Activated T-cell treated with anti-CD3 and anti-CD28 coated beads, Interleukin-2, amount 50 U/mL, for 24 hours (primary cell): ENCODE data around the gene CDCA3.
A peak's percentile ranks its signal among the peaks of the same experiment; 100 is the strongest.
"Not testable (repeated sequence)": the region's sequence is repeated elsewhere in the genome, so short reads cannot be mapped to it uniquely, and the experiment has no call there.

Experiments
- DNase-seq: peaks from one replicate; pipeline ENCODE4 v3.0.0-alpha.2; 2020
- H3K27ac Mint-ChIP-seq: 2 replicates; pipeline ENCODE4 v1.8.0; 2020; ENCODE audit warnings: mild to moderate bottlenecking, mixed read lengths
- H3K27me3 Mint-ChIP-seq: 2 replicates; pipeline ENCODE4 v1.8.0; 2020; ENCODE audit warnings: mixed read lengths
- H3K36me3 Mint-ChIP-seq: 2 replicates; pipeline ENCODE4 v1.8.0; 2020; ENCODE audit warnings: low read depth, mixed read lengths
- H3K4me1 Mint-ChIP-seq: 2 replicates; pipeline ENCODE4 v1.8.0; 2020; ENCODE audit warnings: low read depth, mixed read lengths
- H3K4me3 Mint-ChIP-seq: 2 replicates; pipeline ENCODE4 v1.8.0; 2020; ENCODE audit warnings: mild to moderate bottlenecking, moderate library complexity, mixed read lengths
- H3K9me3 Mint-ChIP-seq: 2 replicates; pipeline ENCODE4 v1.8.0; 2020; ENCODE audit warnings: mixed read lengths

Gene CDCA3

DNA sequence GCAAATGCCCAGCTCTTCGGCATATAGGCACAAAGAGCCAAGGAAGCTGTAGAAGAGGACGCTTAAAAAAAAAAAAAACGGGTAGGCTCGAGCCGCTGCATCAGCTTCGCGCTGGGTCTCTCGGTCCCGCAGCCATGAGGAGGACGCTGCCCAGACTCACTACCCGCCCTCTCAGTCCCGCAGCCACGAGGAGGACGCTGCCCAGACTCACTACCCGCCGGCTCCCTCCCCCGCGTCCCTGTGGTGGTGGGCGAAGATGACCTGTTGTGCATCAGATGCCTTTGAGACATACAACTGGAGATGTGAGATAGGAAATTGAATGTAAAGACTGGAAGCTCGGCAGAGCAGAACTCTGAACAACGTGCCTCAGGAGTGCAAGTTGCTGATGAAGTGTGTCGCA, 33.5 kb upstream of the CDCA3 start:
- DNase-seq = no peak
- H3K36me3 Mint-ChIP-seq = peaks cover 40% of the 10 kb centered on the region
- no peaks in the 10 kb centered on the region for H3K4me1 Mint-ChIP-seq
- H3K27me3 Mint-ChIP-seq = no peaks in the 10 kb centered on the region
- H3K4me3 Mint-ChIP-seq = no peak overlapping the region
- H3K27ac Mint-ChIP-seq = no peak overlapping the region
- H3K9me3 Mint-ChIP-seq = no peaks in the 10 kb centered on the region

DNA sequence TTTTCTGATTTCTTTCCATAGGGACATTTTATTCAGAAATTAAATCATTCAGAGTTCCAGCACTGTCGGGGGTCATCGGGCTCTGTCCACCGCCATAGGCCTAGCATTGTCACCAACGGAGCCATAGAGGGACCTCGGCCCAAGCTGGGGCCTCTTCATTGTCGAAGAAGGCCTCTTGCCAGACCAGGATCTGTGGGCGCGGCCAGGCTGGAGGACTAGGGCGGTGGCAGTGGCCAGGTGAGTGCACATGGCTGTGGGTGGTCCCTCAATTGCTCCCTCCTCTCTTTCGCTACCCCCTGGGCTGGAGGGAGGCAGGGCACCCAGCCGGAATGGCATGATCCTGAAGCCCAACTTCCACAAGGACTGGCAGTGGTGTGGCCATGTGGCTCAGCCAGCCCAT, 32.6 kb upstream of the CDCA3 start:
- Mint-ChIP-seq H3K9me3 (no peaks in the 10 kb centered on the region), H3K27me3 (no peaks in the 10 kb centered on the region), H3K4me1 (no peaks in the 10 kb centered on the region), H3K4me3 (no peak overlapping the region), H3K36me3 (peaks cover 43% of the 10 kb centered on the region), H3K27ac (no peak overlapping the region)
- DNase-seq = no peak

DNA sequence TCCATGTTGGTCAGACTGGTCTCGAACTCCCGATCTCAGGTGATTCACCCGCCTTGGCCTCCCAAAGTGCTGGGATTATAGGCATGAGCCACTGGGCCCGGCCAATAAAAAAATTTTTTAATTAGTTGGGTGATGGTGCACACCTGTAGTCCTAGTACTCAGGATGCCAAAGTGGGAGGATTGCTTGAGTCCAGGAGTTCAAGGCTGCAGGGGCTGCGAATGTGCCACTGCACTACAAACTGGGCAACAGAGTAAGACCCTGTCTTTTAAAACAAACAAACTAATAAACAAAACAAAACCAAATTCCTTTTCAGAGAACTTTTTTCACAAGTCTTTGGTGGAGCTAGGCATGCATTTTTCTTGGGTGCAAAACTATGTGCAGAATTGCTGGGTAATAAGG, 32.2 kb upstream of the CDCA3 start:
- DNase-seq = no peak
- no peaks in the 10 kb centered on the region for H3K27me3 Mint-ChIP-seq
- H3K36me3 Mint-ChIP-seq = peaks cover 43% of the 10 kb centered on the region
- no peaks in the 10 kb centered on the region for H3K9me3 Mint-ChIP-seq
- no peaks in the 10 kb centered on the region for H3K4me1 Mint-ChIP-seq
- no peak overlapping the region for H3K27ac Mint-ChIP-seq
- H3K4me3 Mint-ChIP-seq = no peak overlapping the region

DNA sequence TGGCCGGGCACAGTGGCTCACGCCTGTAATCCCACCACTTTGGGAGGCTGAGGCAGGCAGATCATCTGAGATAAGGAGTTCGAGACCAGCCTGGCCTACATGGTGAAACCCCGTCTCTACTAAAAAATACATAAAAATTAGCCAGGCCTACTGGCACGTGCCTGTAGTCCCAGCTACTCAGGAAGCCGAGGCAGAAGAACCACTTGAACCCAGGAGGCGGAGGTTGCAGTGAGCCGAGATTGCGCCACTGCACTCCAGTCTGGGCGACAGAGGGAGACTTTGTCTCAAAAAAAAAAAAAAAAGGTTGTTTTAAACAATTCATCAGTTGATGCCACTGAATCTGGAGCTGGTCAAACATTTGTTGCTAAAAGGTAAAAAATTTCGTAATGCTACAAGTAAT, 28.7 kb upstream of the CDCA3 start:
- peak overlapping the region; percentile 44 for H3K27ac Mint-ChIP-seq
- not testable (repeated sequence) for H3K27me3 Mint-ChIP-seq
- peaks cover 55% of the 10 kb centered on the region for H3K36me3 Mint-ChIP-seq

DNA sequence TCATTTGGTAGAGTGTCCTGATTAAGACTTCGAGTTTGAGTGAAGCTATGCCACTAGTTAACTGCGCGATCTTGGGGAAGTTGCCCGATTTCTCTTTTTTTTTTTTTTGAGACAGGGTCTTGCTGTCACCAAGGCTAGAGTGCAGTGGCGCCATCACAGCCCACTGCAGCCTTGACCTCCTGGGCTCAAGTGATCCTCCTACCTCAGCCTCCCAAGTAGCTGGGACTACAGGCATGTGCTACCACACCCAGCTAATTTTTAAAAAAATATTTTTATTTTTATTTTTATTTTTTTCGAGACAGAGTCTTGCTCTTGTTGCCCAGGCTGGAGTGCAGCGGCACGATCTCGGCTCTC, 22.9 kb upstream of the CDCA3 start:
- not testable (repeated sequence) for H3K27me3 Mint-ChIP-seq, DNase-seq, H3K9me3 Mint-ChIP-seq
- H3K27ac Mint-ChIP-seq = peak overlapping the region; percentile 89
- H3K4me1 Mint-ChIP-seq = peaks cover 46% of the 10 kb centered on the region
- H3K36me3 Mint-ChIP-seq = peaks cover 79% of the 10 kb centered on the region
- H3K4me3 Mint-ChIP-seq = peak overlapping the region; percentile 80

More for the DNA sequence above, 28.7 kb upstream of the CDCA3 start:
- H3K9me3 Mint-ChIP-seq, H3K4me1 Mint-ChIP-seq, DNase-seq, H3K4me3 Mint-ChIP-seq: not testable (repeated sequence)

DNA sequence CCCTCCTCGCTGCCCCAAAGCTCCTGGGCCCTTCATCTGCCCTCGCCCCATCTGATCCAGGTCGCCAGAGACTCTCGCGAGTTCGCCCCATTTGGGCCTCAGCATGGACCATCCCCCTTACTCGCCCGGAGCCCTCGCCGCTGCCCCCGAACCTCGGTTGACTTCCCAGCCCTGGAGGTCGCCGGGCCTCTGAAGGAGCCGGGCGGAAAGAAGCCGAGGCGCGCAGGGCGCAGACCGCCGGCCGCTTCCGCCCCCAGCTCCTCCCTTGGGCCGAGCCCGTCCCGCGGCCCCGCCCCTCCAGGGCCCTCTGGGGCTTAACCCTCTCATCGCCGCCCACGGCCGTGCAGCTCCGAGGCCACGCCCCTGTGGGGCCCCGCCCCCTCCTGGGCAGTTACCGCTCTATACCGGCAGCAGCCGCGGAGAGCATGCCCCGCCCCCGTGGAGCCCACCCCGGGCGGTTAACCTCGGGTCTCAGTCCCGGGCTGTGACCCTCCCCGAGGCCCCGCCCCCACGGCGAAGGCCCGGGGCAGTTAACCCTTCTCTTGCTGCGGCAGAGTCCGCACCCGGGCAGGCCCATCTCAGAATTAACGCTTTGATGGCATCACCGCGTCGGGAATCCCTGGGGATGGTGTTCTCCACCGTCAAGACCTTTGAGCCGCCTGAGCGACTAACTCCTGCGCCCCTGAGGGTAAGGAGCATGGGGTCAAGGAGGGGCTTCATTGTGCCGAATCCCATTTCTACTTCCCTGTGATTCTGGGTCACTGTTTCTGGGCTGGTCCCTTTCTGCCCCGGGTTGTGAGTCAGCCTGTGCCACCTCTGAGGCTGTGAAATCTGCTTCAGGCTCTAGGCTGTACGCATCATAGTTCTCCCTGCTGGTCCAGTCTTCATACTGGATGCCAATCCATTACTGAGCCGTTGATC, 22.3 kb upstream of the CDCA3 start, which contains the start of gene SPSB2:
Gene SPSB2, minus strand, starts transcription at position 210 of the 921 bp plus-strand sequence. CDS start 402 bp downstream, outside the sequence.
- no peaks in the 10 kb centered on the region for H3K27me3 Mint-ChIP-seq
- H3K4me1 Mint-ChIP-seq = peaks cover 52% of the 10 kb centered on the region
- H3K36me3 Mint-ChIP-seq = peaks cover 83% of the 10 kb centered on the region
- H3K9me3 Mint-ChIP-seq = no peaks in the 10 kb centered on the region
- peak within 1 kb of the TSS; percentile 97 for H3K27ac Mint-ChIP-seq
- DNase-seq = peak; percentile 100
- peak within 1 kb of the TSS; percentile 95 for H3K4me3 Mint-ChIP-seq

DNA sequence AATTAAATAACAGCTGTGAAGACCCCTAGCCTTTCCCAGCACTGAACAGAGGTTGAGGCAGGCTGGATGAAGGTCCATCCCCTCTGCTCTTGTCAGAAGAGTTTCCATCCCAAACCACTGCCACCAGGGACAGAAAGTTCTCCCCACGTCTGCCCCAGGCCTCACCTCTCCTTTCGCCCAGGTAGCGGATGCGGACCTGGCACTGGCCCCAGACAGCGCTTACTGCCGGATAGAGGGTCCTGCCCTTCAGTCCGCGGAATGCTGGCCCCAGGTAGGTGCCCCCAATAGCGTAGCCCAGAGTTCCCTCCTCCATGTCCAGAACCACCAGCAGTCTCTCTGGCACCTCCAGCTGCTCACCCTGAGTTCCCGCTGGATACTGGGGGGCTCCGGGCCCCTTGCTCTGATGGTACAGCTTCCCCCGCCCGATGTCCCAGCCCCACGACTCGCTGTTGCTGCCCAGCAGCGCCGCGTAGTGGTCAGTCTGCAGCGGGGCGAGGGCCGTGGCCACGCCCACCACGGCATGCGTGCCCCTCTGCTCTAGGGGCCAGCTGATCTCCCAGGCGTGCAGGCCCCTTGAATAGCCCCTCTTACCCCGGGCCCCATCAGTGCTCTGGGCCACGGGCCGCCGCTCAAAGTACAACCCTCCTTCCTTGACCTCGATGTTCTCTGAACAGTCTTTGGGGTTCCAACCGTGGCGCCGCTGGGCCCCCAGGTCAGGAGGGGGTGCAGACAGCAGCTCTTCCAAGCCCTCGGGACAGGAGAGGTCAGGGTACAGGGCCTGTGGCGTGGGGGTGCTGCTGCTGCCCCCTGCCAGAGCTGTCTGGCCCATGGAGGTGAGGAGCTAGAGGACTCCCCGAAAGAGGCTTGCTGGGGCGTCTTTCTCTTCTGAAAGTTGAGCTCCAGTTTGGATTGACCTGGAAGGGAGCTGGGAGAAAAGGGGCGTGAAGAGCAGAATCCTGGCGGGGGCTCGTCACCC, 21.3 kb upstream of the CDCA3 start:
- Mint-ChIP-seq H3K36me3 (peaks cover 85% of the 10 kb centered on the region), H3K9me3 (no peaks in the 10 kb centered on the region)

DNA sequence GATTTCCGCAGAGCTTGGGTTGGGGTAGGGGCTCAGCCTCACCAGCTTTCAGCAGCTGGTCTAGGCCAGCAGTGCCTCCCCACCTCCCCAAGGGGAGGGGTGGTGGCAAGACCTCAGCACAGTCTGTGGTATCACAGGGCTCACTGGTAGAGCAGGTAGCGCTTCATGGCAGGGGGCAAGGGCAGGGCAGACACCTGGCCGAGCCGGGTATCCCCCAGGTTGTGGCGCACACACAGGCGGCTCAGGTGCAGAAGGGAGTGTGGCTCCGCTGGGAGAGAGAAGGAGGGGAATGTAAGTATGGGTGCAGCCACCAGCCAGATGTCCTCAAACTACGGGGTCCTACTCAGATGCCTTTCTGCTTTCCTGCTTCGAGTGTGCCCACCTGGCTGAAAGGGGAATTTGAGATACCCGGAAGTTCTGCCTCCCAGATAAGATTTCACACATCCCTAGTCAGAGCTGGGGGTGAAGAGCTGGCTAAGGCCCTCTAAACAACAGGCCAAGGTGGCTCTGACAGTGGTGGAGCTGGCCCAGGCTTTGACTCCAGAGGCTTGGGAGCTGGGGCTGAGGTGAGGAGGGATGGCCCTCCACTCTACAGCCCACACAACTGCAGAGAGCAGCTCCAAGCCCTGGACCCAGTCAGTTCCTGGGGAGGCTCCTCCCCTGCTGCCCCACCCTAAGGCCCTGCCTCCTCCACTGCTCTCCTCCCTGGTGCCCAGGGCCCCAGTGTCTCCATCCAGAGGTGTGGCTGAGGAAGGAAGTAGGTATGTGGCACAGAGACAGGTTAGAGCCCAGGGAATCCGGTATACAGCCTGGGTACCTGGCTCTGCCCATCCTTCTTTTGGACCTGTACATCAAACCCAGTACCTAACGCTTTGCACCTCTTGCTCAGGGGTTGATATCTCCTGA, 20.2 kb upstream of the CDCA3 start:
- Mint-ChIP-seq H3K4me1 (peaks cover 60% of the 10 kb centered on the region), H3K9me3 (no peaks in the 10 kb centered on the region), H3K27me3 (no peaks in the 10 kb centered on the region), H3K27ac (peak overlapping the region; percentile 97), H3K36me3 (peaks cover 83% of the 10 kb centered on the region), H3K4me3 (peak overlapping the region; percentile 95)
- DNase-seq = peak; percentile 60

More for the DNA sequence above, 21.3 kb upstream of the CDCA3 start:
- H3K27me3 Mint-ChIP-seq = no peaks in the 10 kb centered on the region
- peak; percentile 93 for DNase-seq
- peaks cover 52% of the 10 kb centered on the region for H3K4me1 Mint-ChIP-seq
- H3K4me3 Mint-ChIP-seq = peak overlapping the region; percentile 95
- H3K27ac Mint-ChIP-seq = peak overlapping the region; percentile 97

DNA sequence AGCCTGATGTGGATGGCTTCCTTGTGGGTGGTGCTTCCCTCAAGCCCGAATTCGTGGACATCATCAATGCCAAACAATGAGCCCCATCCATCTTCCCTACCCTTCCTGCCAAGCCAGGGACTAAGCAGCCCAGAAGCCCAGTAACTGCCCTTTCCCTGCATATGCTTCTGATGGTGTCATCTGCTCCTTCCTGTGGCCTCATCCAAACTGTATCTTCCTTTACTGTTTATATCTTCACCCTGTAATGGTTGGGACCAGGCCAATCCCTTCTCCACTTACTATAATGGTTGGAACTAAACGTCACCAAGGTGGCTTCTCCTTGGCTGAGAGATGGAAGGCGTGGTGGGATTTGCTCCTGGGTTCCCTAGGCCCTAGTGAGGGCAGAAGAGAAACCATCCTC, 19.2 kb upstream of the CDCA3 start:
- peak overlapping the region; percentile 95 for H3K4me3 Mint-ChIP-seq
- H3K27me3 Mint-ChIP-seq, DNase-seq, H3K9me3 Mint-ChIP-seq: not testable (repeated sequence)
- H3K36me3 Mint-ChIP-seq = peaks cover 85% of the 10 kb centered on the region
- H3K4me1 Mint-ChIP-seq = peaks cover 60% of the 10 kb centered on the region
- peak overlapping the region; percentile 97 for H3K27ac Mint-ChIP-seq

DNA sequence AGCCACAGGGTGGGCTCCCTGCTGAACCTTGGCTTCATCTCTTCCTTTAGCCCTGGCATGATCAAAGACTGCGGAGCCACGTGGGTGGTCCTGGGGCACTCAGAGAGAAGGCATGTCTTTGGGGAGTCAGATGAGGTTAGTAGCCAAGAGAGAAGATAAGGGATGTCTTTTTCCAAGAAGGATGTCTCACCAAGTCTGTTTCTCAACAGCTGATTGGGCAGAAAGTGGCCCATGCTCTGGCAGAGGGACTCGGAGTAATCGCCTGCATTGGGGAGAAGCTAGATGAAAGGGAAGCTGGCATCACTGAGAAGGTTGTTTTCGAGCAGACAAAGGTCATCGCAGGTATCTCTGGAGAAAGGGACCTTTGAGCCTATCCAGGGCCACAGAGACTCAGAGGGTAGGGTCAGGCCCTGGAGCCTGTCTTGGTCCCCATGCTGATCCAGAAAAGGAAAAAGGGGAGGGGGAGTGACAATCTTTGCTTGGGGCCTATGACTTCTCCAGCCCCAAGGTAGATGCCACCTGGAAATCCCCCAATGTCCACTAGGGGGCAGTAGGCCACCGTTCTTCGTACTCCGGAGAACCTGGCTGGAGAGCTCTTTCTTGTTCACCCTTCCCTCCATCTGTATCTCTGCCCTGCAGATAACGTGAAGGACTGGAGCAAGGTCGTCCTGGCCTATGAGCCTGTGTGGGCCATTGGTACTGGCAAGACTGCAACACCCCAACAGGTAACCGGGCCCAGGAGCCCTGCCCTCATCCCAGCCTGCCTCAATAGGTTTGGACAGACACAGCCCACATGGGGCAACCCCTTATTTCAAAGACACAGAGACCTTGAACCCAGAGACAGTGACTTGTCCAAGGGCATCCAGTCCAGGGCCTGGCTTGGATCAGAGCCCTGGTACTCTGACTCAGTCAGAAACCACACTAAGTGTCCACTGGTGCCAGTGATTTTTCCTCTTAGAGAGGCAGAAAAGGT, 18.2 kb upstream of the CDCA3 start:
- Mint-ChIP-seq H3K4me3 (peak overlapping the region; percentile 95), H3K4me1 (peaks cover 57% of the 10 kb centered on the region), H3K27ac (peak overlapping the region; percentile 97), H3K27me3 (no peaks in the 10 kb centered on the region), H3K9me3 (no peaks in the 10 kb centered on the region), H3K36me3 (peaks cover 86% of the 10 kb centered on the region)
- DNase-seq = peak; percentile 87

DNA sequence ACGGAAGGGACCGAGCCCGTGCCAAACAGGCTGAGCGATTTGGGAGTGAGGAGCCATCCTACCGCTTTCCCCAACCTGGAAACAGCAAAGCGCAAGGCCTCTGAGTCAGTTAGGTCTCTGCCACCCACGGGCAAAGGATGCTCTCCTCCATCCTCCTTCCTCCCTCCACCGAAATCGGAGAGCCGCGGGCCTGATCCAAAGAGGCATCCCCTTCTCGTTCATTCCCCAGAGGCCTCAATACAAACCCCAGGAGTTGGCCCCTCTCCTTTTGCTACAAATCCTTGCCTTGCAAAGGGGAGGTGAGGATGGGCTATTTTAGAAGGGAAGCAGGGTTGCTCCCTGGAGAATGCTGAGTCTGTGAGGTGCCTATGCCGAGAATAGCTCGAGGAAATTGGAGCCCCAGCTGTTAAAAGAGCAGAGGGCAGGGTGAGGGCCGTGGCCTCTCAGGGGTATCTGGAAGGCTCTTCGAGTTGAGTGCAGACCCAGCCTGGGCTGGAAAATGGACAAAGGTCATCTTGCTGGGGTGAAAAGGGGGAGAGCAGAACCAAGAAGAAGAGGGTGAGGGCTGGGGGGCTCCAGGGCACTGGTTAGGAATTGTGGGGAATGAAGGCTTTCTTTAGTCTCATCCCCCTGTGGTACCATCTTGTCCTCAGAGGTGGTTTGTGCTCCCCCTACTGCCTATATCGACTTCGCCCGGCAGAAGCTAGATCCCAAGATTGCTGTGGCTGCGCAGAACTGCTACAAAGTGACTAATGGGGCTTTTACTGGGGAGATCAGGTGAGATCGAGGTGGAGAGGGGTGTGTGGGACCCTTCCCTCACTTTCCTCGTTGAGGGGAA, 17.3 kb upstream of the CDCA3 start:
- H3K27me3 Mint-ChIP-seq = no peaks in the 10 kb centered on the region
- H3K4me3 Mint-ChIP-seq = peak overlapping the region; percentile 95
- DNase-seq = peak; percentile 43
- peaks cover 52% of the 10 kb centered on the region for H3K4me1 Mint-ChIP-seq
- peaks cover 91% of the 10 kb centered on the region for H3K36me3 Mint-ChIP-seq
- H3K9me3 Mint-ChIP-seq = no peaks in the 10 kb centered on the region
- peak overlapping the region; percentile 97 for H3K27ac Mint-ChIP-seq

DNA sequence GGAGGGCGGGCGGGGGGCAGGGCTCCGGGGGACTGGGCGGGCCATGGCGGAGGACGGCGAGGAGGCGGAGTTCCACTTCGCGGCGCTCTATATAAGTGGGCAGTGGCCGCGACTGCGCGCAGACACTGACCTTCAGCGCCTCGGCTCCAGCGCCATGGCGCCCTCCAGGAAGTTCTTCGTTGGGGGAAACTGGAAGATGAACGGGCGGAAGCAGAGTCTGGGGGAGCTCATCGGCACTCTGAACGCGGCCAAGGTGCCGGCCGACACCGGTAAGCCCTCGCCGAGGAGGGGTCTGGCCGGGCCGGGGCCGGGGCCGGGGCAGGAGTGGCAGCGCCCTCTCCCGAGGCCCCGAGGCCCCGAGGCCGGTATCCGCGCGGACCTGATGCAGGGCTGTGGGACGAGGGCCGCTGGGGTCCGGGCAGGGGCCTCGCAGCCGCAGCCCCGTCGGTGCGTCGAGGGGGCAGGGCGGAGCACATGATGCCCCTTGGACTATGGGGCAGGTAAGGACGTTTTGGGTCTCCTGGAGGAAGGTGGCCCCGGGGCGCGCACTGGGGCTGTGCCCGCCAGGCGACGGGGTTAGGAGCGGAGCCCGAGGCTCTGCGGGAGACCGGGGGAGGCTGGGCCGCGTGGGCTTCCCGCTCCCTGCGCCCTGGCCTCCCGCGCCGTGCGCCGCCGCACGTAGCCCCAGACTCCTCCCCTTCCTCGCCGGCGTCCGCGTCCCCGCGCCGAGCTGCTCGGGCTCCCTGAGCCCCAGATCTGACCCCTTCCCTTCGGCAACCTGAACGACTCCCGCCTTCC, 16.5 kb upstream of the CDCA3 start, which contains the start of gene TPI1:
Gene TPI1, plus strand, starts transcription at position 119 of the 798 bp plus-strand sequence. Its CDS starts 36 bp downstream, at position 155.
- peak; percentile 88 for DNase-seq
- Mint-ChIP-seq H3K4me3 (peak within 1 kb of the TSS; percentile 95), H3K9me3 (no peaks in the 10 kb centered on the region), H3K27ac (peak within 1 kb of the TSS; percentile 99), H3K36me3 (peaks cover 93% of the 10 kb centered on the region), H3K4me1 (peaks cover 51% of the 10 kb centered on the region), H3K27me3 (no peaks in the 10 kb centered on the region)
